ENCODE results near the gene KIZ. TPM values are rescaled to one million over a fixed set of nuclear protein-coding genes. Genes with fewer than 3 reads are reported as not detected.

Gene KIZ
- total RNA-seq, 4 donors from 2014 or later, result 23.2 to 58.7 (median 28.3) TPM

GRCh38 chr20:21156266-21156665, 30.4 kb downstream of the KIZ start:
- H3K9me3 ChIP-seq, result no peaks in the 10 kb centered on the region
- intact Hi-C loops (cut with DNase I; ENCODE audit: low total_unique reads), result no loop called here
- no peaks in the 10 kb centered on the region for H3K4me1 ChIP-seq
- no peaks in the 10 kb centered on the region for H3K27me3 ChIP-seq
- TF ChIP-seq CTCF (IDR thresholded peaks at IDR 0.05), result no peak
- TF ChIP-seq POLR2A (IDR thresholded peaks at IDR 0.05), result no peak
- H3K27ac ChIP-seq, result no peak overlapping the region
- no peak overlapping the region for H3K4me3 ChIP-seq
- no peaks in the 10 kb centered on the region for H3K36me3 ChIP-seq
- no peak for DNase-seq

GRCh38 chr20:21157006-21157405, 31.1 kb downstream of the KIZ start:
- no peak for DNase-seq
- TF ChIP-seq CTCF (IDR thresholded peaks at IDR 0.05) (no peak), POLR2A (IDR thresholded peaks at IDR 0.05) (no peak)
- Histone ChIP-seq H3K4me1 (no peaks in the 10 kb centered on the region), H3K27me3 (no peaks in the 10 kb centered on the region), H3K27ac (no peak overlapping the region), H3K4me3 (no peak overlapping the region), H3K9me3 (no peaks in the 10 kb centered on the region), H3K36me3 (no peaks in the 10 kb centered on the region)
- intact Hi-C loops (cut with DNase I; ENCODE audit: low total_unique reads), result no loop called here

- DNase-seq, result no peak
- no peak overlapping the region for H3K4me3 ChIP-seq
- intact Hi-C loops (cut with DNase I; ENCODE audit: low total_unique reads), result no loop called here
- TF ChIP-seq POLR2A (IDR thresholded peaks at IDR 0.05), result no peak
- TF ChIP-seq CTCF (IDR thresholded peaks at IDR 0.05), result no peak
- H3K4me1 ChIP-seq, result no peaks in the 10 kb centered on the region
- no peaks in the 10 kb centered on the region for H3K27me3 ChIP-seq
- H3K27ac ChIP-seq, result no peak overlapping the region
- H3K36me3 ChIP-seq, result no peaks in the 10 kb centered on the region
- H3K9me3 ChIP-seq, result no peaks in the 10 kb centered on the region
These were observed 33.9 kb downstream of the KIZ start for GRCh38 chr20:21159658-21160380.

- Histone ChIP-seq H3K4me3 (no peak overlapping the region), H3K4me1 (no peaks in the 10 kb centered on the region), H3K9me3 (no peaks in the 10 kb centered on the region), H3K27me3 (no peaks in the 10 kb centered on the region), H3K36me3 (no peaks in the 10 kb centered on the region), H3K27ac (no peak overlapping the region)
- DNase-seq, result no peak
- intact Hi-C loops (cut with DNase I; ENCODE audit: low total_unique reads), result no loop called here
- TF ChIP-seq CTCF (IDR thresholded peaks at IDR 0.05) (no peak), POLR2A (IDR thresholded peaks at IDR 0.05) (no peak)
These were observed 36.0 kb downstream of the KIZ start for GRCh38 chr20:21161926-21162325.

- Histone ChIP-seq H3K36me3 (no peaks in the 10 kb centered on the region), H3K9me3 (no peaks in the 10 kb centered on the region), H3K4me1 (no peaks in the 10 kb centered on the region), H3K27me3 (no peaks in the 10 kb centered on the region), H3K4me3 (no peak overlapping the region), H3K27ac (no peak overlapping the region)
- no peak for DNase-seq
- TF ChIP-seq CTCF (IDR thresholded peaks at IDR 0.05), result no peak
- no peak for TF ChIP-seq POLR2A (IDR thresholded peaks at IDR 0.05)
- intact Hi-C loops (cut with DNase I; ENCODE audit: low total_unique reads), result no loop called here
These were observed 36.7 kb downstream of the KIZ start for GRCh38 chr20:21162631-21163030.
